Measurements from ENCODE around the gene MARK2. TPM values are rescaled to one million over a fixed set of nuclear protein-coding genes. Genes with fewer than 3 reads are reported as not detected.
"Not testable (repeated sequence)": the region's sequence is repeated elsewhere in the genome, so short reads cannot be mapped to it uniquely, and the experiment has no call there.

MARK2 gene
- total RNA-seq, 6 experiments from 2014 or later, result 26.4 to 29.9 (median 27.9) TPM

DNA sequence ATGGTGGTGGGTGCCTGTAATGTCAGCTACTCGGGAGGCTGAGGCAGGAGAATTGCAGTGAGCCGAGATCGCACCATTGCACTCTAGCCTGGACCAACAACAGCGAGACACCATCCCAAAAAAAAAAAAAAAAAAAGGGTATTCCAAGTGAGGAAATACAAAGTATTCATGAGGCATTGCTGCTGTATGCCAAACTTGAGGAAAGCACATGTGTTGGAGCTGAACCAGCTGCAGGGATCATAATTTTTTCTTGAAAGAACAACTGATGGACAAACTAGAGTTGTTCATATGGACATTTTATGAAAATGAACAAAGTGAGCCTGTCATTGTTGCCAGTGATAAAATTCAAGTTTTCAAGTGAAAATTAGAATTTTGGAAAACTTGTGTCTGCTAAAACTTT lies 15.8 kb downstream of the MARK2 start:
- DNase-seq, result no peak
- Mint-ChIP-seq H3K36me3 (ENCODE audit: low read depth) (peaks cover 20% of the 10 kb centered on the region), H3K27me3 (ENCODE audit: insufficient read depth) (0 out of 2 replicates have a peak, but pooled peaks cover 2% of the 10 kb centered on the region), H3K9me3 (no peaks in the 10 kb centered on the region), H3K27ac (peak overlapping the region; percentile 24; the same call in 1 of the 2 replicates), H3K4me3 (no peak overlapping the region), H3K4me1 (ENCODE audit: low read depth) (peaks cover 30% of the 10 kb centered on the region)
- TF ChIP-seq, protein P1, sequence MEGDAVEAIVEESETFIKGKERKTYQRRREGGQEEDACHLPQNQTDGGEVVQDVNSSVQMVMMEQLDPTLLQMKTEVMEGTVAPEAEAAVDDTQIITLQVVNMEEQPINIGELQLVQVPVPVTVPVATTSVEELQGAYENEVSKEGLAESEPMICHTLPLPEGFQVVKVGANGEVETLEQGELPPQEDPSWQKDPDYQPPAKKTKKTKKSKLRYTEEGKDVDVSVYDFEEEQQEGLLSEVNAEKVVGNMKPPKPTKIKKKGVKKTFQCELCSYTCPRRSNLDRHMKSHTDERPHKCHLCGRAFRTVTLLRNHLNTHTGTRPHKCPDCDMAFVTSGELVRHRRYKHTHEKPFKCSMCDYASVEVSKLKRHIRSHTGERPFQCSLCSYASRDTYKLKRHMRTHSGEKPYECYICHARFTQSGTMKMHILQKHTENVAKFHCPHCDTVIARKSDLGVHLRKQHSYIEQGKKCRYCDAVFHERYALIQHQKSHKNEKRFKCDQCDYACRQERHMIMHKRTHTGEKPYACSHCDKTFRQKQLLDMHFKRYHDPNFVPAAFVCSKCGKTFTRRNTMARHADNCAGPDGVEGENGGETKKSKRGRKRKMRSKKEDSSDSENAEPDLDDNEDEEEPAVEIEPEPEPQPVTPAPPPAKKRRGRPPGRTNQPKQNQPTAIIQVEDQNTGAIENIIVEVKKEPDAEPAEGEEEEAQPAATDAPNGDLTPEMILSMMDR (IDR thresholded peaks at IDR 0.05), result no peak

DNA sequence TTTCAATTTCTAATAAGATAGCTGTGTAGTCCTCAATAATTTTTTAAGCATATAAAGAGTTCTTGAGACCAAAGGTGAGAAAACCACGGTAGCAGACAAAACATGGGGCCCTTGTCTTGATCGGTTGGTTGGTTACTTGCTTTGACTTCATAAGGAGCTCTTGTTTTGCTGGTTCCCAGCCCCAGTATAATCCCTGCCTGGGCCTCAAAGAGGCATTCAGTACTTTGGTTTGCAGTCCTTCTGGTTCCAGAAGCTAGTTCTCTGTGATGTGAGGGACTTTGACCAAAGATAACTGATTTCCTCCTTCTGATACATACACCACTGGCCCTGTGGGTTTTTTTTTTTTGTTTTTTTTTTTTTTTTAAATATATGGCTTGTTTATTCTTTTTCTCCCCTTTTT lies 17.1 kb downstream of the MARK2 start:
- peaks cover 24% of the 10 kb centered on the region for H3K4me1 Mint-ChIP-seq (ENCODE audit: low read depth)
- no peak for DNase-seq
- H3K27me3 Mint-ChIP-seq (ENCODE audit: insufficient read depth), result 0 out of 2 replicates have a peak, but pooled peaks cover 2% of the 10 kb centered on the region
- no peak overlapping the region for H3K4me3 Mint-ChIP-seq
- peaks cover 16% of the 10 kb centered on the region; the same call in 1 of the 2 replicates for H3K36me3 Mint-ChIP-seq (ENCODE audit: low read depth)
- H3K27ac Mint-ChIP-seq, result no peak overlapping the region
- H3K9me3 Mint-ChIP-seq, result no peaks in the 10 kb centered on the region
- TF ChIP-seq, protein P1 (IDR thresholded peaks at IDR 0.05), result no peak

DNA sequence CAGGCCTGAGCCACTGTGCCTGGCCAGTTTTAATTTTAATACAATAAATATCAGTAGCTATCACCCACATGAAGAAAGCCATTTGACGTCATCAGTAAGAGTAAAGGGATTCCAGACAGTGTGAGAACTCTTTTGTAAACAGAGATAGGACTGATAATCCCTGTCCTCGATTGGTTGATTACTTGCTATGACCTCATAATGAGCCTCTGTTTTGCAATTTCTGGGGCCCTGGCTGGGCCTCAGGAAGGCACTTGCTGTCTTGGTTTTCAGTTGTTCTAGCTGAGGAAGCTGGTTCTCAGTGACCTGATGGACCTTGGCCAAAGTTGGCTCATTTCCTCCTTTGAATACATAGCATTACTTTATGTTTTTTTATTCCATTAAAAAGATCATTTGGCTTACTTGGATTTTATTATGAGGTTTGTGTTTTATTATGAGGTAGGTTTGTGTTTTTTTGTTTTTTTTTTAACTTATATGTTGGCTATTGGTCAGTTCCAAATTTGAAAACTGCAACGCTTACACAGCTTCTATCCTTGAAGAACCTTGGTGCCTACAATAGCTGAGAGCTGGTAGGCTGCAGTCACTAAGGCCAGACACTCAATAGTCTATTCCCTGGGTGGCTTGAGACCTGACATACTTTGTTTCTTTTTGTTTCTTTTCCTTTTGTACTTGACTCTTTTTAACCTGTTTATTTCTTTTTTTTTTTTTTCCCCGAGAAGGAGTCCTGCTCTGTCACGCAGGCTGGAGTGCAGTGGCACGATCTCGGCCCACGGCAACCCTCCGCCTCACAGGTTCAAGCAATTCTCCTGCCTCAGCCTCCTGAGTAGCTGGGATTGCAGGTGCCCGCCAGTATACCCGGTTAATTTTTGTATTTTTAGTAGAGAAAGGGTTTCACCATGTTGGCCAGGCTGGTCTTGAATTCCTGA lies 20.0 kb downstream of the MARK2 start:
- Mint-ChIP-seq H3K27me3 (ENCODE audit: insufficient read depth) (no peaks in the 10 kb centered on the region), H3K9me3 (no peaks in the 10 kb centered on the region), H3K4me1 (ENCODE audit: low read depth) (peaks cover 19% of the 10 kb centered on the region), H3K27ac (peak overlapping the region; percentile 38; the same call in 1 of the 2 replicates), H3K4me3 (no peak overlapping the region), H3K36me3 (ENCODE audit: low read depth) (peaks cover 9% of the 10 kb centered on the region; the same call in 1 of the 2 replicates)
- TF ChIP-seq, protein P1 (IDR thresholded peaks at IDR 0.05), result no peak
- no peak for DNase-seq

DNA sequence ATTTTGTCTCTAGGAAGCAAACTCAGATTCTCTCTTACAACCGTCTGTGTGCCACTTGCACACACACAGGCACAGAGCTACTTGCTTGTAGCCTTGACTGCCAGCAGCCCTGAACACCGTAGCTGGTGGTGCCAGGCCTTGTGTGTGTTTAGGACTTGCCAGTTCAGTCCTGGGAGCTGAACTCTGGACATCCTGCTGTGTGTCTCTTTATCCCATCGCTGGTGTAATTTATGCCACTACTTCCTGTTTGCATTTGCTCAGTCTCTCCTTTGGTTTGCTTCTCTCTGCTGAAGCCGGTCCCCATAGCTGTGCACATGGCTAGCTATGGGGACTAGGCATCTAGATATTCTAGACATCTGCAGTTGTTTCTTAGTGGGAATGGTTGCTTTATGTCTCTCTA lies 24.0 kb downstream of the MARK2 start:
- H3K4me3 Mint-ChIP-seq, result no peak overlapping the region
- 0 out of 2 replicates have a peak, but pooled peaks cover 9% of the 10 kb centered on the region for H3K36me3 Mint-ChIP-seq (ENCODE audit: low read depth)
- no peaks in the 10 kb centered on the region for H3K27me3 Mint-ChIP-seq (ENCODE audit: insufficient read depth)
- DNase-seq, result no peak
- peaks cover 23% of the 10 kb centered on the region for H3K4me1 Mint-ChIP-seq (ENCODE audit: low read depth)
- no peaks in the 10 kb centered on the region for H3K9me3 Mint-ChIP-seq
- H3K27ac Mint-ChIP-seq, result peak overlapping the region; percentile 37; the same call in 1 of the 2 replicates
- TF ChIP-seq, protein P1 (IDR thresholded peaks at IDR 0.05), result no peak

DNA sequence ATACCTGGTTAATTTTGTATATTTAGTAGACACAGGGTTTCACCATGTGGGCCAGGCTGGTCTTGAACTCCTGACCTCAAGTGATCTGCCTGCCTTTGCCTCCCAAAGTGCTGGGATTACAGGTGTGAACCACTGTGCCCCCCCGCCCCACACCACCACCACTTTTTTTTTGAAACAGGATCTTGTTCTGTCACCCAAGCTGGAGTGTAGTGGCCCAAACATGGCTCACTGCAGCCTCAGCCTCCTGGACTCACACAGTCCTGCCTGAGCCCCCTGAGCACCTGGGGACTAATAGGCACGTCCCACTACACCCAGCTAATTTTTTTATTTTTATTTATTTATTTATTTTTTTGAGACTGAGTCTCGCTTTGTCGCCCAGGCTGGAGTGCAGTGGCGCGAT lies 24.7 kb downstream of the MARK2 start:
- peaks cover 27% of the 10 kb centered on the region for H3K4me1 Mint-ChIP-seq (ENCODE audit: low read depth)
- H3K36me3 Mint-ChIP-seq (ENCODE audit: low read depth); DNase-seq; H3K9me3 Mint-ChIP-seq; H3K27me3 Mint-ChIP-seq (ENCODE audit: insufficient read depth); H3K4me3 Mint-ChIP-seq; H3K27ac Mint-ChIP-seq: not testable (repeated sequence)

DNA sequence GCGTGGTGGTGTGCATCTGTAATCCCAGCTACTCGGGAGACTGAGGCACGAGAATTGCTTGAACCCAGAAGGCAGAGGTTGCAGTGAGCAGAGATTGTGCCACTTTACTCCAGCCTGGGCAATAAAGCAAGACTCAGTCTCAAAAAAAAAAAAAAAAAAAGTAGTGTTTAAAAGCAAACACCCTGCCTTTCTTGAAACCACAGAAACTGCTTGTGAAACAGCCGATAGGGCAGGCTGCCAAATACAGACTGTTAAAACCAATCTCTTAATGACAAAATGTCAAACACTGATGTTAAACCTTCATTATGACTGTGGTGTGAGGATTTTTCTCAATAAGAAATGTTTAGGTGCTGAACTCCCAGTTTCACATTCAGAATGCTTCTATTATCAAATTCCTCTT lies 27.3 kb downstream of the MARK2 start:
- Mint-ChIP-seq H3K27me3 (ENCODE audit: insufficient read depth) (no peaks in the 10 kb centered on the region; the same call in 1 of the 2 replicates), H3K4me3 (no peak overlapping the region), H3K36me3 (ENCODE audit: low read depth) (0 out of 2 replicates have a peak, but pooled peaks cover 6% of the 10 kb centered on the region), H3K27ac (no peak overlapping the region), H3K4me1 (ENCODE audit: low read depth) (peaks cover 45% of the 10 kb centered on the region), H3K9me3 (no peaks in the 10 kb centered on the region)
- TF ChIP-seq, protein P1 (IDR thresholded peaks at IDR 0.05), result no peak
- no peak for DNase-seq
